ENCODE measurements around the gene YJEFN3.

Gene YJEFN3, protein sequence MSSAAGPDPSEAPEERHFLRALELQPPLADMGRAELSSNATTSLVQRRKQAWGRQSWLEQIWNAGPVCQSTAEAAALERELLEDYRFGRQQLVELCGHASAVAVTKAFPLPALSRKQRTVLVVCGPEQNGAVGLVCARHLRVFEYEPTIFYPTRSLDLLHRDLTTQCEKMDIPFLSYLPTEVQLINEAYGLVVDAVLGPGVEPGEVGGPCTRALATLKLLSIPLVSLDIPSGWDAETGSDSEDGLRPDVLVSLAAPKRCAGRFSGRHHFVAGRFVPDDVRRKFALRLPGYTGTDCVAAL

DNA sequence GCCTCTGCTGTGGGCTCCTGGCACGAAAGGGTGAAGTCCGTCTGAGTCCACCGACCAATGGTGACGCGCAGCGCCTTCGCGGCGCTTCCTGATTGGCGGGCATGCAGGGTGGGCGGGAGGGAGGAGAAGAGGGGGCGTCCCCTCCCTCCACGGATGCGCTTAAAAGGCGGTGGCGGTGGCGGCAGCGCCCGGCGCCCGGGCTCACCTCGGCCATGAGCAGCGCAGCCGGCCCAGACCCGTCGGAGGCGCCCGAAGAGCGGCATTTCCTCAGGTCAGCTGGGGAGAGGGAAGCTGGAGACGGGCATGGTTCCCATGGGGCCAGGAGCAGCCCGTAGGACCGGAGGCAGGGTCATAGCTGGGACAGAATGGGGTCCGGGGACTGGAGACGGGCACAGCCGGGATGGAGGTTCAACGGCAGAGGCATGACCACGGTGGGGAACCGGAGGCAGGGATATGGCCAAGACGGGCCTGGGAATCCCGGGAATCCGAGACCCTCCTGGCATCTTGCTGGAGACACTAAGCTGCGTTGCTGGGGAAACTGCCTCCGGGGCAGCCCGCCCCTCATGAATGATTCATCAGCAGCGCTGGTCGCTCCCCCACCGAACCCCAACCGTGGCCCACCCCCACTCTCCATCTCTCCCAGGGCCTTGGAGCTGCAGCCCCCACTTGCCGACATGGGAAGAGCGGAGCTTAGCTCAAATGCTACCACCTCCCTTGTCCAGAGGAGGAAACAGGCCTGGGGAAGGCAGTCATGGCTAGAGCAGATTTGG is at the start of gene YJEFN3:
TSS of gene YJEFN3 (plus strand) at position 191 of the 770 bp plus-strand sequence. CDS start at position 213, 22 bp downstream.
- DNase-seq, result no peak

DNA sequence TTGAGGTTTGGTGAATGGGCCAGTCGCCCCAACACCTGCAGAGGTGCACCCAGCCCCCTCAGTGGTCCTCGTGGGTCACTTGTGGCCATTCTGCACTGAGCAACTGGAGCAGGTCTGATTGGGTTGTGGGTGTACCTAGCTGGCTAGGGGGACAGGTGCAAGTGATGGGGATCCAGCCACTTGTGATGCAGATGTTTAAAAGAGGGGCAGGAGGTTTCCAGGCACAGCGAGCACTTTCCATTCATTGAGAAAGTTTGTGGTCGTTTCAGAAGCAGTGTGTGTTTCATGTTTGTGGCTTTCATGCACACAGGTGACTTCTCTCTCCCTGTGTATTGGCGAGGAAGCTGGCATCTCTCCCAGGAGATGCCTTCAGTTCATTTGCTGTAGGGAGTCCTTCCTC is 48.0 kb upstream of the YJEFN3 start:
- DNase-seq, result no peak

DNA sequence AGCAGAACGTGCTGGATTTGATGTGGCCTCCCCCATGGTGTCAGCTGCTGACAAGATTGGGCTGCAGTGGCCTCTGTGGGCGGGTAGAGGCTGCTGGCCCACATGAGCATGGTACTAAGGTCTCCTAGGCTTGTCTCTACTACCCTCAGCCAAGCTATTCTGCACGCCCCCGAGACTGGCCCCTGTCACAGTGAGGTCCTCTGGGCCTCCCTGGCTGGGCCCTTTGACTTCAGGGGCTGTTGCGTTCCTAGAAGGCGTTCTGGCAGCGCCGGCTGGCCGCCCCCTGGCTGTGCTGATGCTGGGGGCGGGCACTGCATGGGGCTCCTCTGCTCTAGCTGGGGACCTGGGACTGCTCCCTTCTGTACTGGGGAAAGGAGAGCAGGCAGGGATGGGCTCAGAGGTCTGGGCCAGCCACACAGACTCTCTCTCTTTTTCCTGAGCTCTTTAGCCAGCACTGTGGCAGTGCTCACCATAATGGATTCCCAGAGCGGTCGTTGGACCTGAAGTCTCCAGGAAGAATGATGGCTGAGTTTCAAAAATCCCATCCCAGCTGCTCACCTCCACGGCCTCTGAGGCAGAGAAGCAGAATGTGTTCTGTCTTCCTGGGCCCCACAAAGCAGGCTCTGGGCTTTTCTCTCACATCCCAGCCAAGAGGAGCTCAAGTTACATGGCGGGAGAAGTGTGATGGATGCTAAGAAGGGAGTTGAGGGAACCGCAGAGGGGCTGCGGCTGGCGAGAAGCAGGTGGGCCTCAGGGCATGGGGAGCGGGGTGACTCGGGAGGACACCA is 45.7 kb upstream of the YJEFN3 start:
- no peak for DNase-seq

DNA sequence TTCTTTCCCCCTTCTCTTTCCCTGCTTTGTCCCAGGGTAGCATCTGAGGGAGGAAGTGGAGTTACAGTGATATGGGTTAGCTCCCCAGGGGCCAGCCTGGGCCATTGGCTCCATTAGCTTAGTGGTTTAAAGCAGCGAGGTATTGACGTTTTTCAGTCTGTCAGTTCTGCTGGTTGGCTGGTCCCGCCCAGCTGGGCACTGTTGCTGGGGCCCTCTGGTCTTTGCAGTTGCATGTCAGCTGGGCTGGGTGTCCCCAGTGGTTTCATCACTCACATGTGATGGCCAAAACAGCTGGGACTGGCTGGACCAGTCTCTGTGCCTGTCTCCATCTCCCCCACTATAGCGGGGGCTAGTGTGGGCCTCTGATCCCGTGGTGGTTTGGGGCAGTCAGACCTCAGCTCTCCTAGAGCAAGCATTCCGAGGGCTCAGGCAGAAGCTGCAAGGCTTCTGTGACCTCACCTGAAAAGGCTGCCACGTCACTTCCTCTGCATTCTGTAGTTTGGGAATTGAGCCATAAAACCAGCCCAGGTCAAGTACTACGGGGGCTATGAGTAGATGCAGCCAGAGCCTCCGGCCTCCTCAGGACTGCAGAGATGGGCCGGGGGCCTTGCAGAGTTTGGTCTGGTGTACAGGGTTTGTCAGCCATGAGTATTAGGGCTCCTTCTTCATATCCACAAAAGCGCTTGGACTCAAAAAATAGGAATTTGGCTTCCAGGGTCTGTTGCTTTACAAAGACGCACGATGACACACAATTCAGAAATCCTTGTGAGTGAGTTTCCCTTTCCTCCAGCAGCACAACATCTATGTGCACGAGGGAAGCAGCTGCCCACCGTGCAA is 43.3 kb upstream of the YJEFN3 start:
- DNase-seq, result no peak

DNA sequence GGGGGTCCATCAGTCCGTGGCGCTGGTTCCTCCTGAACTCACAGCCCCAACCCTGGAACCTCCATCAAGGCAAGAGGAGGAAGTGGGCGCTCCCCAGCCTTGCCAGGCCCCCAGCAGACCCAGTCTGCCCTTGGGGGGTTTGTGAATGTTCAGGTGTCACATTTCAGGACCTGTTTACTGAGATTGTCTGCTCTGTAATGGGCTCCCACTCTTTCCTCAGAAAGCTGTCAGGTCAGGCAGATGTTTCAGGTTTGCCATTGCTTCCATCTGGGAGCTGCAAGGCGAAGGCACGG is 42.8 kb upstream of the YJEFN3 start:
- no peak for DNase-seq

DNA sequence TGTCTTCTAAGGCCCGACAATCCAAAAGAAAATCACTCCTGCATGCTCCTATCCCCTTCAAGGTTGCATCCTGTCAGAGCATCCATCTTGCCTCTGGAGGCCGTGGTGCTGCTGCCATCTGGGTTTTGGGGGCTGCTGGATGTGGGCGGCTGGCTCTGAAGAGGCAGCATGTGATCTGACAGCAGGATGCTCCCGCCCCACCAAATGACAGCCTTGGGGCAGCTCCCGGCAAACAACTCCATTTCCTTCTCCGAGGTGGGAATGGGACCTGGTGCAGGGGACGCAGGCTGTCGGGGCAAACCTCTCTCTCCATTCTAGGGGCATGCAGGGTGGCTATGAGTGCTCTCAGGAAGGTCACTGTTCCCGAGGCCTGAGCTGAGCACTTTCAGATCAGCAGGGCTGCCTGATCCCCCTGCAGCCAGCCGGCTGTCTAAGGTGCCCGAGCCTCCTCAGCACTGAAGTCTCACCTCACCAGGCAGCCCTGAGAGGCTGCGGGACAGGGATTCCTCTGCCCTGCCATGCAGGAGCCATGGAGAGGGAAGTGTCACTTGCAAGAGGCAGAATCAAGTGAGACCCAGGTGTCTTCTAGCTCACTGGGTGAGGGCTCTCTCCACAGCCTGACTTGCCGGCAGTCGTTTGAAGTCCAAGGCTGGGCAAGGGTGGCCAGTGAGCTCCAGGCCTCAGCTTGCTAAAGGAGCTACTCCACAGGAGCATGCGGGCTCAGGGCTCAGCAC is 42.2 kb upstream of the YJEFN3 start:
- DNase-seq, result no peak

DNA sequence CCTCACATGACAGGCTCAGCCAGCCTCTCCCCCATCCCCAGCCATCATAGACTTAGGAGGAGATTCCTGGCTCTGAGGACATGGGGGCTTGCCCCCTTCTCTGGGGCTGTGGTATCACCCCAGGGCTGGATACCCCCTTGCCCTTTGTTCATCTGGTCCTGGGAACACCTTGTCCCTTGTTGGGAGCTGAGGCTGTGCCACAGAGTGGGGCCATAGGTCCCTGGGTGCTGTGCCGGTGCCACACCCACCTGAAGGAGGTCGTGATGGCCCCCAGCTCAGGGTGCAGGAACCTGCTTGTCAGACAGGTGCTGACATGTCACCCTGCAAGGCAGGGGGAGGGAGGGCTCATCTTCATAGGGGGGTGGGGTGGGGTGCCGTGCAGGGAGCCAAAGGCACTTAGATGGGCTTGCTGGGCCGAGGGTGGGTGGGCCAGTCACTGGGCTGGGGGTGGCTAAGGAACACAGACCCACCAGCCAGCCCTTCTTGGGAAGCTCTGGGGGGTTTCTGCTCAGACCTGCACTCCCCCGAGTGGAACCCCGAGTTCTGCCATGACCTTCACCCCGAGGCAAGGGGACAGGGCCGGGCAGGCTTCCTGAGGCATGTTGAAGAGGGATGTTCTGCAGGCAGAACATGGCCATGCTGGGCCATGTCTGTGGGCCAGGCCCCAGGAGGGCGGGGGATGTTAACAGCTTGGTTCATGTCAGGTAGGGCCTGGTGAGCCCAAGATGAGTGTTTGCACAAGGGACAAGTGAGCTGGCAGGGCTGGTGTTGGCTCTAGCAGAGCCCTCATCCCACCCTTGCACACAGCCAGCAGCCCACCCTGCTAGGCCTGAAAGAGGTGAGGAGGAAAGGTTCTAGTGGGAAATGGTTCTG is 41.4 kb upstream of the YJEFN3 start:
- no peak for DNase-seq

DNA sequence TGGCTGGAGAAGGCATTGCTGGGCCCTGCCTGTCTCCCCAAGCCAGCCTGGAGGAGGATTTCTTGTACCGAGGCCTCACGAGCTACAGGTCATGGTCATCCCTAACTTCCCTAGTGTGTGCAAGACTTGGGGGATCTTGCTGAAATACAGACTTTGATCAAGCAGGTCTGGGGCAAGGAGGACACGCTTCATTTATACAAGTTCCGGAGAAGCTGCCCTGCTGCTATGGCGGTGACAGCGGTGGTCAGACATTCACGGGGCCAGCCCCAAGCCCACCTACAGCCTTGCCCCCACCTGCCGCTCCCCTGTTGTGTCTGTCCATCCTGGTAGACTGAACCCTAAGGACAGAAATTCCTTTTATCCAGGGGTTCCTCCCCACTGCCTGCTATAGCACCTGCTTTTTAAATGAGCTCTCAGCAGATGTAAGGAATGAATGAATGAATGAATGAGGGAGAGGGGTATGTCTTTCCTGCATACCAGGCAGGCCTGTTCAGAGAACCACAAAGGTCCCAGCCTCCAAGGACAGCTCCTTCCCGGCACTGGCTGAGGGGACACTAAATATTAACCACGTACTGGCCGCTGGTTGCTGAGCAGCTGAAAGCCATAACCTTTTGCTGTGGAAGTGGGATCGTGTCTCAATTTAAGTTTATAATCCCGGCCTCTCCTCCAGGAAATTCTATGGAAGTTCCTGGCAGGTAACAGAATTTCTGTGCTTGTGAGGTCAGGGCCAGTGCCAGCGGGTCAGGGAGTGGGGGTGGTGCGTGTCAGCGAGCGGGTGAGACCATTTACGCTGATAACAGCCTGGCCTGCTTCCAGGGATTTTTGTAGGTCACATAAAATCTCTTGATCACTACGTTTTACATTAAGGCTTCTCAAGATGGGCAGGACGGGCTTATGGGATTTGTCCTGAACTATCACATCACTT is 40.5 kb upstream of the YJEFN3 start:
- DNase-seq, result no peak

DNA sequence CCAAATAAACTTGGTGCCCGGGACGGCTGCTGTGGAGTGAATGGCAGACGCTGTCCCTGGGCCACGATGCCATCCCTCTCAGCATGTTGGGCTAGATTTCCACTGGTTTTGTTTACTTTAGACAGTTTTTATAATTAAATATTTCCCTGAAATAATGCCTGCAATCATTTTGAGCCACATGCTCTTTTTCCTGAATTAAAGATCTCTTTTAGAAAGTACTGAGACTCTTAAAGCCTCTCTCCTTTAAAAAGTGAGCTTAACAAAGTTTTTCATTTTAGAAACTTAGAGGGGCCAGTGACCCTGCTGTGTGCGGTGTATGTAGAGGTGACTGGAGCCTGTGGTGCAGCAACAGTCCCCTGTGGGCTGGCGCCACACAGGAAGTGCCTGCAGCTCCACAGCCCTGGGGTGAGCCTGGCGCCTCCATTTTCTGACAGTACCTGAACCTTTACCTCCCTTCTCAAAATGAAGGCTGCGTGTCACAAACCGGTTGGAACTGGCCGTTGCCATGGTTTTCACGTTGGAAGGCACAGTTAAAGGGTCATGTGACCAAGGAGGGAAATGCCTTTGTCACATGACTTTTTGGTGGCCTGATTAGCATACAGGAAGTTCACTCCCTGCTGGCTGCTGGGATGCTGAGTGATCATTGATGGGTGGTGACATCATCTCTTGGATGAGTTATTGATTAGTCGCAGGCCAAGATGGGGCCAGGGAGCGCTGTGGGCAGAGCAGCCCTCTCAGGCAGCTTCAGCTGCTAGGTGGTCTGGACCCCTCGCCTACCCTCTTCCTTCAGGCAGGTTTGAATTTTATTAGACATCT is 39.6 kb upstream of the YJEFN3 start:
- DNase-seq, result peak; percentile 95

DNA sequence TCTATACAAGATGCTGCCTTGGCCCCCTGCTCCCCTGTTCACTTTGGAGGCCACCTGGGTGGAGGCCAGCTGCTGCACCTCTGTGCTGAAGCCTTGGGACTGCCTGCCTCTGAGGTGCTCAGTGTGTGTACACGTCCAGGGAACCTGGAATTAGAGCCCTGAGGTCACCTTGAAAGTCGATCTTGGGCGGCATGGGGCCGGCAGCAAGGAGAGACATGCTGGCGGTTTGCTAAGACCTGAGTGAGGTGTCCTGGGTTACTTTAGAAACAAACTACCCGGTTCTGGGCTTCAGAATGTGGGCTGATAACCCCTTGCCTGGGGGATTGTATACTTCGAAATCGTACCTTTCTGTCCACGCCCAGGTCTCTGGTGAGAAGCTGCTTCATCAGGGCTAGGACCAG is 38.9 kb upstream of the YJEFN3 start:
- DNase-seq, result no peak

DNA sequence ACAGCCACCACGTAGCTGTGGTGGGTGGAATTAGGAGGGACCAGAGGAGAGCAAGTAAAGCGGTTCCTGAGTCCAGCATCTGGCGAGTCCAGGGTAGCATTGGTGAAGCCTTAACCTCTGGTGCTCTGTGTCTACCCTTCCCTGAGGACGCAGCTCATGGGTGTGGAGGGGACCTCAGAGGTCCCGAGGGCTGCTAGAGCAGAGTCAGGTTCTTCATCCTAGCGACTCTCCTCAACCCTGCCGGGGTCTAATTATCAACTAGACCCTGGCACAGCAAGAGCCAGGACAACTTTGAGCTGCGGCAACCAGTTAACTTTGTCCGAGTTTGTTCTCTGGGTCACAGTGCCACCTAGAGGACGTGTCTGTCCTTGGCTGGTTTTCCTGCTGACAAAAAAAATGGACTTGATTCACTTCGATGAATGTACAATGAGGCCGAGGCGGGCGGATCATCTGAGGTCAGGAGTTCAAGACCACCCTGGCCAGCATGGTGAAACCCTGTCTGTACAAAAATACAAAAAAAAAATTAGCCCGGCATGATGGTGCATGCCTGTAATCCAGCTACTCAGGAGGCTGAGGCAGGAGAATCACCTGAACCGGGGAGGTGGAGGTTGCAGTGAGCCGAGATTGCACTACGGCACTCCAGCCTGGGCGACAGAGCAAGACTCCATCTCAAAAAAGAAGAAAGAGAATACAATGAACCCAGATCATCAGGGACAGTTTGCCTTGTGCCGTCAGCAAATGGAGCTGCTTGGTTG is 38.3 kb upstream of the YJEFN3 start:
- DNase-seq, result peak; percentile 84

DNA sequence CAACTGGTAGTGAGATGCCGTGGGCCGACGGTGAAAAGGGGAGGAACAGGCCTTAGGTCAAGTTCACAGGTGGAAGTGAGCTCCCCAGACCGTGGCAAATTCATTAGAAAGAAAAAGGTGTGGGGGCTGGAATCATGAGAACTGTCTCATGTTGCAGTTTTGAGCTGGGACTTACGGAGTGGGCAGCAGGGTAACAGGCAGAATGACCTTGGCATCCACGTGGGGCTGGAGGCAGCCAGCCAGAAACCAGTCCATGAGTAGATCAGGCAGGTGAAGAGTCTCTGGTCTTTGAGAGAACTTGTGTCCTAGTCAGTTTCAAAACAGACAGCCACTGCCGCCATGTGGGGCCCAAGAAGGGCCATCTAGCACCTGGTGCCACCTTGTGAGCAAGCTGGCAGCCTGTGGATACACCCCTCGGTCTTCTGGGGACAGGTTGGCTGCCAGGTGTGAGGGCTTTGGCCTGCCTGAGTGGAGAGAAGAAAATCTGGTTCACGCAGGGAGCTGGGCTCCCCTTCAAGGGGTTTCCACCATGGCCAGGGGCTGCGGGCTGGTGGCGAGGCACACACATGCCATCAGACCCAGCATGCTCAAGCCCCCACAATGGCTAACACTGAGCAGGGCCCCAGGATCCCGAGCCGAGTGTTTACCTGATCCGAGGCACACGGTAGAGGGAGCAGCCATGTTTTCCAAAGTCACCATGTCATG is 37.2 kb upstream of the YJEFN3 start:
- no peak for DNase-seq

DNA sequence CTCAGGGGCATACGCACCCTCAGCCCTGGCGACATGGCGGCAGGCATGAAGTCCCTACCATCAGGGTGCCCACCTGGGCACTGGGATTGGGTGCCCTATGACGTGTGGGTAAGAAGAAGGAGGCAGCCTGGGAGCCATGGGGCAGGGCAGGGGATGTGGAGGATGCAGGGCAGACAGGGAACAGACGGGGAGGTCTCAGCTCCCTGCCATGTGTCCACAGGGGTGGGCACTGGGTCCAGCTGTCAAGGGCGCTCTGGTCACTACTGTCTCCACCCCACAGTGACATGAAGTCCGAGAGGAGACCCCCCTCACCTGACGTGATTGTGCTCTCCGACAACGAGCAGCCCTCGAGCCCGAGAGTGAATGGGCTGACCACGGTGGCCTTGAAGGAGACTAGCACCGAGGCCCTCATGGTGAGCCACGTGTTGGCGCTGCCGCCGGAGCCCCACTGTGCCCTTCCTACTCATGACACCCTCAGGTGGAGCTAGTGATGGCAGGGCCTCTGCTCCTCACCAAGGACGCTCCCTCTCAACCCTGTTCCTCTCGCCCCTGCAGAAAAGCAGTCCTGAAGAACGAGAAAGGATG is 36.6 kb upstream of the YJEFN3 start:
- no peak for DNase-seq

DNA sequence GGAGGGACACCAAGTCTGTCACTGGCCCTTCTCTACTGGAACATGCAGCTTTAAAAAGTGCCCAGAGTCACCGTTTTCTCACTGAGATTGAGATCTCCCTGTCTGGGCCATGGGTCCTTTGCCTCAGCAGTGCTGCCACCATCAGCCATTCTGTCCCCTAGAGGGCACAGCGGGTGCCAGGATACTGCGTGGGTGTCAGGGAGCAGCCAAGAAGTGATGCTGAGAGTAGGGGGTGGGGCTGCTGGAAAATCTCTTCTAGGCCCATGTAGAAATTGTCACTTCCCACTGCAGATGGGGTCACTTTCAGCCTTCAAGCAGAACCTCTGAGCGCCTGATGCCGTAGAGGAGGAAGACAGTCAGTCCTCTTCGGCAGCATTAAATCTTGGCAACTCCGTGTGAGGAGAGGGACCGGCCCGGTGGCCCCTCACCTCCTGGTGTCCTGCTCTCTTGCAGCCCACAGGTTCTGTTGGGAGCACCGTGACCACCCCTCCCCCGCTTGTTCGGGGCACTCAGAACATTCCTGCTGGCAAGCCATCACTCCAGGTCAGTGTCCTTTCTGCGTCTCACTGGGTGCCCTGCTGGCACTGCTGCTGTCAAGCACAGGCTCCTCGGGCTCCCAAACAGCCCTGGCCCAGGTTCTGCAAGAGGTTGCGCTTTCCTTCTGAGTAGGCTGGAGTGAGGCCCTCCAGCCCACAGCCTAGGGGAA is 34.7 kb upstream of the YJEFN3 start:
- no peak for DNase-seq

DNA sequence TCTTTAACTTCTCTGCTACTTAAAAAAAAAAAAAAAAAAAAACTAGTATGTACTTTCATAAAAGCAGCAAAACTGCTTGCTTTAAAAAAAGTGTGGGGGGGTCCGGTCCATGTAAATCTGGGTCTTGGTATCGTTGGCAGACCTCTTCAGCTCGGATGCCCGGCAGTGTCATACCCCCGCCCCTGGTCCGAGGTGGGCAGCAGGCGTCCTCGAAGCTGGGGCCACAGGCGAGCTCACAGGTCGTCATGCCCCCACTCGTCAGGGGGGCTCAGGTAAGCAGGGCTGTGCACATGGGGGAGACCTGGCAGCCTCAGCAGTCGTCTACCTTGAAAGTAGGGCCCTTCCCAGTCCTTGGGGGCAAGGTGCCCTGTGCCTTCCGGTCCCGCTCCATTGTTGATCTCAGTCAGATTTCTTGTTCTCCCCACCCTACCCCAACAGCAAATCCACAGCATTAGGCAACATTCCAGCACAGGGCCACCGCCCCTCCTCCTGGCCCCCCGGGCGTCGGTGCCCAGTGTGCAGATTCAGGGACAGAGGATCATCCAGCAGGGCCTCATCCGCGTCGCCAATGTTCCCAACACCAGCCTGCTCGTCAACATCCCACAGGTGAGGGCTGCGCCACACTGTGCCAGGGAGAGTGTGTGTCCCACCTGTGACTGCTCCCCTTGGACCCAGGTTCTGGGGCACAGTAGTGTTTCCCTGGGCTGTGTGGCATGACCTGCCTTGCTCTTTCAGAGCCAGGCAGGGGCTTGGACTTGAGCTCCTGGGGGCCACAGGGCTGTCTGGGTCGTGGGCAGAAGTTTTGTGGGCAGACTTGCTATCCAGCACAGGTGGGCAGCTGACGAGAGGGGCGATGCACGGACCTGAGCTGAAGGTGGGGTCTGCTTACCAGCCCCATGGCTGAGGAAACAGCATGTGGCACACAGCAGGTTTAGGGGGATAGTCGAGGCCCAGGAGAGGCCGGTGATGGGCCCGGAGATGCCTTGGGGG is 32.8 kb upstream of the YJEFN3 start:
- DNase-seq, result no peak
